HepG2 (cell line): Measurements from ENCODE around the gene NDRG3. TPM values are rescaled to one million over a fixed set of nuclear protein-coding genes. Genes with fewer than 3 reads are reported as not detected.
A peak's percentile ranks its signal among the peaks of the same experiment; 100 is the strongest.

Experiments
- ADNP ChIP-seq: sonication (generic); formaldehyde crosslinking; IDR thresholded peaks from 2 replicates; pipeline ENCODE4 v1.4.0; 2020; ENCODE audit warnings: missing genetic modification reagents
- CAMTA2 ChIP-seq: sonication (generic); formaldehyde crosslinking; IDR thresholded peaks from 2 replicates; pipeline ENCODE4 v1.4.0; 2020; ENCODE audit warnings: mild to moderate bottlenecking, missing genetic modification reagents, borderline replicate concordance
- FOSL1 ChIP-seq: sonication (generic); formaldehyde crosslinking; IDR thresholded peaks from 2 replicates; pipeline ENCODE4 v1.9.0; 2021; ENCODE audit warnings: missing genetic modification reagents, borderline replicate concordance
- MXD3 ChIP-seq: IDR thresholded peaks from 2 replicates; pipeline ENCODE4 v1.6.1; 2016; ENCODE audit warnings: mild to moderate bottlenecking, missing biosample characterization, missing genetic modification reagents
- POLR2A ChIP-seq, 2 experiments: IDR thresholded peaks; 2 replicates each; pipeline ENCODE4 v1.6.1; 2011; ENCODE audit warnings: low read depth in 2 of 2, low read length in 2 of 2, mild to moderate bottlenecking in 1 of 2, moderate library complexity in 1 of 2; ENCODE audit not compliant: insufficient read depth in 1 of 2
- RAD21 ChIP-seq: fragments of 450-650 bp; formaldehyde crosslinking; IDR thresholded peaks from 2 replicates; pipeline ENCODE4 v1.5.0; 2020; ENCODE audit warnings: mild to moderate bottlenecking
- SIN3B ChIP-seq: fragments of 150-350 bp; IDR thresholded peaks from 2 replicates; pipeline ENCODE4 v1.6.1; 2014; ENCODE audit warnings: low read length
- SKI ChIP-seq: fragments of 450-650 bp; IDR thresholded peaks from one replicate; pipeline ENCODE4 v1.6.1; 2018; ENCODE audit warnings: mild to moderate bottlenecking; ENCODE audit not compliant: partially characterized antibody
- TBL1XR1 ChIP-seq: fragments of 150-350 bp; IDR thresholded peaks from 2 replicates; pipeline ENCODE4 v1.6.1; 2014; ENCODE audit warnings: borderline replicate concordance, low read length; ENCODE audit not compliant: partially characterized antibody
- ZNF350 ChIP-seq: sonication (generic); formaldehyde crosslinking; IDR thresholded peaks from 2 replicates; pipeline ENCODE4 v1.4.0; 2020; ENCODE audit warnings: mild to moderate bottlenecking, low read depth, missing genetic modification reagents, borderline replicate concordance
- ZNF451 ChIP-seq: sonication (generic); formaldehyde crosslinking; IDR thresholded peaks from 2 replicates; pipeline ENCODE4 v1.5.0; 2020; ENCODE audit warnings: mild to moderate bottlenecking, missing genetic modification reagents
- ZNF501 ChIP-seq: sonication (generic); formaldehyde crosslinking; IDR thresholded peaks from 2 replicates; pipeline ENCODE4 v1.5.1; 2020; ENCODE audit warnings: mild to moderate bottlenecking, moderate library complexity, missing genetic modification reagents
- ZNF513 ChIP-seq: sonication (generic); formaldehyde crosslinking; conservative IDR thresholded peaks from 2 replicates; pipeline ENCODE4 v1.5.0; 2020; ENCODE audit warnings: missing genetic modification reagents
- ZNF543 ChIP-seq: sonication (generic); formaldehyde crosslinking; IDR thresholded peaks from 2 replicates; pipeline ENCODE4 v1.4.0; 2020; ENCODE audit warnings: mild to moderate bottlenecking, missing genetic modification reagents
- ZNF562 ChIP-seq: sonication (generic); formaldehyde crosslinking; IDR thresholded peaks from 2 replicates; pipeline ENCODE4 v1.8.0; 2022; ENCODE audit warnings: missing genetic modification reagents, borderline replicate concordance
- ZNF674 ChIP-seq: sonication (generic); formaldehyde crosslinking; IDR thresholded peaks from 2 replicates; pipeline ENCODE4 v1.5.0; 2020; ENCODE audit warnings: low read depth, mild to moderate bottlenecking, missing genetic modification reagents
- ZNF713 ChIP-seq: sonication (generic); formaldehyde crosslinking; IDR thresholded peaks from 2 replicates; pipeline ENCODE4 v1.4.0; 2020; ENCODE audit warnings: mild to moderate bottlenecking, missing genetic modification reagents
- ZNF773 ChIP-seq: sonication (generic); formaldehyde crosslinking; IDR thresholded peaks from 2 replicates; pipeline ENCODE4 v1.4.0; 2020; ENCODE audit warnings: missing genetic modification reagents, borderline replicate concordance
- ZNF776 ChIP-seq: sonication (generic); formaldehyde crosslinking; IDR thresholded peaks from 2 replicates; pipeline ENCODE4 v1.4.0; 2020; ENCODE audit warnings: mild to moderate bottlenecking, missing genetic modification reagents
- ZNF777 ChIP-seq: sonication (generic); formaldehyde crosslinking; IDR thresholded peaks from 2 replicates; pipeline ENCODE4 v1.4.0; 2020; ENCODE audit warnings: missing genetic modification reagents
- ZSCAN25 ChIP-seq: sonication (generic); formaldehyde crosslinking; IDR thresholded peaks from 2 replicates; pipeline ENCODE4 v1.8.0; 2022; ENCODE audit warnings: mild to moderate bottlenecking, missing genetic modification reagents
- polyA plus RNA-seq, 8 experiments: library from polyadenylated mRNA; depleted of rRNA in 3 of 8; stranded (reverse) in 7 of 8; unstranded in 1 of 8; fragments of >200 nt; fragmentation: Illumina TruSeq in 4 of 8; extraction: Trizol in 4 of 8; gene quantifications; 2 replicates each; pipeline versions ENCODE4 v1.2.1 to v1.2.3, GENCODE V29; 2011 to 2016; ENCODE audit warnings: low read depth in 4 of 8, missing spikeins in 1 of 8, mixed read lengths in 1 of 8; ENCODE audit not compliant: insufficient read depth in 1 of 8
- total RNA-seq, 5 experiments: library from RNA; depleted of rRNA; stranded (reverse); fragments of >200 nt; fragmentation: Illumina TruSeq; extraction: Trizol; gene quantifications; 2 replicates each; pipeline ENCODE4 v1.2.3, GENCODE V29; 2016; ENCODE audit warnings: low read depth in 1 of 5
- TF ChIP-seq, protein P1 (sequence below): sonication (generic); formaldehyde crosslinking; IDR thresholded peaks from 2 replicates; pipeline ENCODE4 v1.4.0; 2020; ENCODE audit warnings: missing genetic modification reagents, mild to moderate bottlenecking, borderline replicate concordance
- TF ChIP-seq, protein P2 (sequence below), 2 experiments: sonication (generic) in 1 of 2; formaldehyde crosslinking in 1 of 2; IDR thresholded peaks; 2 replicates each; pipeline versions ENCODE4 v1.4.0 to v1.6.1; 2016 to 2020; ENCODE audit warnings: borderline replicate concordance in 1 of 2, low read depth in 1 of 2, mild to moderate bottlenecking in 1 of 2, missing genetic modification reagents in 1 of 2

NDRG3 gene
- total and polyA plus RNA-seq, 2 of the 13 experiments (the other 11 are each of a cell fraction or from before 2014, with no cell fraction given), result 36.0 to 40.5 TPM

- TF ChIP-seq ZSCAN25 (CRISPR knock-in tag), result no peak
- no peak; the same call in 1 of the 2 replicates for TF ChIP-seq CAMTA2 (CRISPR knock-in tag)
- no peak; the same call in 1 of the 2 replicates for TF ChIP-seq ZNF776 (CRISPR knock-in tag)
- TF ChIP-seq, protein P1, sequence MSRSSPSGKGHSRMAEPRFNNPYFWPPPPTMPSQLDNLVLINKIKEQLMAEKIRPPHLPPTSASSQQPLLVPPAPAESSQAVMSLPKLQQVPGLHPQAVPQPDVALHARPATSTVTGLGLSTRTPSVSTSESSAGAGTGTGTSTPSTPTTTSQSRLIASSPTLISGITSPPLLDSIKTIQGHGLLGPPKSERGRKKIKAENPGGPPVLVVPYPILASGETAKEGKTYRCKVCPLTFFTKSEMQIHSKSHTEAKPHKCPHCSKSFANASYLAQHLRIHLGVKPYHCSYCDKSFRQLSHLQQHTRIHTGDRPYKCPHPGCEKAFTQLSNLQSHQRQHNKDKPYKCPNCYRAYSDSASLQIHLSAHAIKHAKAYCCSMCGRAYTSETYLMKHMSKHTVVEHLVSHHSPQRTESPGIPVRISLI (CRISPR knock-in tag), result peak; percentile 85; the same call in 1 of the 2 replicates
- TF ChIP-seq ZNF451 (CRISPR knock-in tag), result no peak
- no peak for TF ChIP-seq FOSL1 (CRISPR knock-in tag)
- peak; percentile 63 for TF ChIP-seq ZNF350 (CRISPR knock-in tag)
- no peak for TF ChIP-seq ZNF562 (CRISPR knock-in tag)
- TF ChIP-seq, protein P2, sequence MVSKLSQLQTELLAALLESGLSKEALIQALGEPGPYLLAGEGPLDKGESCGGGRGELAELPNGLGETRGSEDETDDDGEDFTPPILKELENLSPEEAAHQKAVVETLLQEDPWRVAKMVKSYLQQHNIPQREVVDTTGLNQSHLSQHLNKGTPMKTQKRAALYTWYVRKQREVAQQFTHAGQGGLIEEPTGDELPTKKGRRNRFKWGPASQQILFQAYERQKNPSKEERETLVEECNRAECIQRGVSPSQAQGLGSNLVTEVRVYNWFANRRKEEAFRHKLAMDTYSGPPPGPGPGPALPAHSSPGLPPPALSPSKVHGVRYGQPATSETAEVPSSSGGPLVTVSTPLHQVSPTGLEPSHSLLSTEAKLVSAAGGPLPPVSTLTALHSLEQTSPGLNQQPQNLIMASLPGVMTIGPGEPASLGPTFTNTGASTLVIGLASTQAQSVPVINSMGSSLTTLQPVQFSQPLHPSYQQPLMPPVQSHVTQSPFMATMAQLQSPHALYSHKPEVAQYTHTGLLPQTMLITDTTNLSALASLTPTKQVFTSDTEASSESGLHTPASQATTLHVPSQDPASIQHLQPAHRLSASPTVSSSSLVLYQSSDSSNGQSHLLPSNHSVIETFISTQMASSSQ (IDR thresholded peaks at IDR 0.05; ENCODE audit: low read depth), result no peak
- TF ChIP-seq, protein P2 (CRISPR knock-in tag; IDR thresholded peaks at IDR 0.05; ENCODE audit: borderline replicate concordance), result no peak; the same call in 1 of the 2 replicates
- TF ChIP-seq ZNF543, result 0 out of 2 replicates have a peak, but pooled peaks have one; percentile 27
- peak; percentile 86 for TF ChIP-seq ADNP (CRISPR knock-in tag)
- TF ChIP-seq ZNF501 (CRISPR knock-in tag), result peak; percentile 88
- no peak for TF ChIP-seq ZNF513 (CRISPR knock-in tag)
- TF ChIP-seq ZNF713 (CRISPR knock-in tag), result no peak
- TF ChIP-seq MXD3 (CRISPR knock-in tag), result peak; percentile 63; the same call in 1 of the 2 replicates
- TF ChIP-seq ZNF777 (CRISPR knock-in tag), result no peak
- TF ChIP-seq SKI, result peak; percentile 65
- no peak for TF ChIP-seq ZNF674 (CRISPR knock-in tag)
- peak; percentile 23 to 62; a peak in 1 of 4 replicates for TF ChIP-seq POLR2A (IDR thresholded peaks at IDR 0.05; ENCODE audit: insufficient read depth in 1 of 2, low read depth in 2 of 2, low read length in 2 of 2)
- TF ChIP-seq ZNF773 (CRISPR knock-in tag), result no peak
- TF ChIP-seq SIN3B, result no peak
- no peak for TF ChIP-seq TBL1XR1
- TF ChIP-seq RAD21 (CRISPR knock-in tag), result peak; percentile 93
Observed at GRCh38 chr20:36632487-36633284, 113.2 kb downstream of the NDRG3 start (continued).
